Hepatocyte (in vitro differentiated cells): ENCODE measurements around the gene KLHL1. TPM values are rescaled to one million over a fixed set of nuclear protein-coding genes. Genes with fewer than 3 reads are reported as not detected.

Experiments
- DNase-seq: peaks from one replicate; pipeline ENCODE4 v3.0.0-alpha.2; 2016; ENCODE audit warnings: low spot score
- H2AFZ ChIP-seq: fragments of 200-600 bp; sonication (generic); 2 replicates; pipeline ENCODE4 v1.6.0; 2016; ENCODE audit warnings: antibody characterized with exemption, mild to moderate bottlenecking
- H3K27ac ChIP-seq: fragments of 200-600 bp; sonication (generic); 2 replicates; pipeline ENCODE4 v1.5.1; 2016; ENCODE audit warnings: mild to moderate bottlenecking
- H3K27me3 ChIP-seq: fragments of 200-600 bp; sonication (generic); 2 replicates; pipeline ENCODE4 v1.6.1; 2016
- H3K36me3 ChIP-seq: fragments of 200-600 bp; sonication (generic); replicated peaks from 2 replicates; pipeline ENCODE4 v1.5.1; 2016; ENCODE audit warnings: low read depth; ENCODE audit not compliant: insufficient read depth
- H3K4me1 ChIP-seq: fragments of 200-600 bp; sonication (generic); 2 replicates; pipeline ENCODE4 v1.5.1; 2016; ENCODE audit warnings: mild to moderate bottlenecking, moderate library complexity; ENCODE audit not compliant: insufficient read depth
- H3K4me2 ChIP-seq: fragments of 200-600 bp; sonication (generic); 2 replicates; pipeline ENCODE4 v1.6.0; 2016
- H3K4me3 ChIP-seq: fragments of 200-600 bp; sonication (generic); 2 replicates; pipeline ENCODE4 v1.5.1; 2016; ENCODE audit warnings: mild to moderate bottlenecking
- H3K79me2 ChIP-seq: fragments of 200-600 bp; sonication (generic); 2 replicates; pipeline ENCODE4 v1.6.0; 2017; ENCODE audit warnings: mild to moderate bottlenecking
- H3K9me2 ChIP-seq: fragments of 200-600 bp; sonication (generic); replicated peaks from 2 replicates; pipeline ENCODE4 v1.6.0; 2017; ENCODE audit warnings: mild to moderate bottlenecking; ENCODE audit not compliant: insufficient read depth
- H3K9me3 ChIP-seq: fragments of 200-600 bp; sonication (generic); 2 replicates; pipeline ENCODE4 v1.5.1; 2016; ENCODE audit warnings: low read depth, mild to moderate bottlenecking
- H4K20me1 ChIP-seq: fragments of 200-600 bp; sonication (generic); 2 replicates; pipeline ENCODE4 v1.6.0; 2016; ENCODE audit warnings: mild to moderate bottlenecking; ENCODE audit not compliant: insufficient read depth, poor library complexity, severe bottlenecking
- CTCF ChIP-seq: fragments of 200-600 bp; sonication (generic); IDR thresholded peaks from 2 replicates; pipeline ENCODE4 v1.5.1; 2016; ENCODE audit warnings: antibody characterized with exemption, mild to moderate bottlenecking; ENCODE audit not compliant: poor library complexity
- EZH2 ChIP-seq: fragments of 200-600 bp; sonication (generic); IDR thresholded peaks from 2 replicates; pipeline ENCODE4 v1.6.1; 2016; ENCODE audit warnings: antibody characterized with exemption, mild to moderate bottlenecking, borderline replicate concordance
- EZH2phosphoT487 ChIP-seq: fragments of 200-600 bp; sonication (generic); IDR thresholded peaks from one replicate; pipeline ENCODE4 v1.6.1; 2018; ENCODE audit warnings: antibody characterized with exemption, mild to moderate bottlenecking, low read depth, moderate library complexity; ENCODE audit not compliant: unreplicated experiment, severe bottlenecking
- WGBS: methylation state at CpG from one replicate; pipeline ENCODE4 v1.1.6; 2016; ENCODE audit warnings: low lambda C conversion rate; ENCODE audit errors: missing lambda C conversion rate; 5-methylcytosine and 5-hydroxymethylcytosine counted together
- polyA plus RNA-seq: library from polyadenylated mRNA; unstranded; fragments of >200 nt; fragmentation: Nextera tagmentation; extraction: Ambion mirVana; gene quantifications from 2 replicates; pipeline ENCODE4 v1.2.1, GENCODE V29; 2016
- small RNA-seq: library from RNA; depleted of rRNA; stranded (forward); fragments of <200 nt; gene quantifications from one replicate; pipeline ENCODE3, GENCODE V24; 2014
- total RNA-seq: library from RNA; depleted of rRNA; stranded (reverse); fragments of >200 nt; gene quantifications from 2 replicates; pipeline ENCODE4 v1.2.3, GENCODE V29; 2014

KLHL1 gene
- total and polyA plus RNA-seq, 2 experiments from 2014 or later = 1.2 TPM

- Histone ChIP-seq H2AFZ (no peak overlapping the region), H3K27me3 (no peaks in the 10 kb centered on the region), H3K4me3 (no peak overlapping the region), H3K27ac (no peak overlapping the region), H3K4me1 (no peaks in the 10 kb centered on the region), H3K9me2 (no peaks in the 10 kb centered on the region), H3K79me2 (no peaks in the 10 kb centered on the region), H3K9me3 (peaks cover 3% of the 10 kb centered on the region), H4K20me1 (no peaks in the 10 kb centered on the region), H3K36me3 (no peaks in the 10 kb centered on the region), H3K4me2 (no peak overlapping the region)
- TF ChIP-seq CTCF (no peak), EZH2phosphoT487 (no peak), EZH2 (no peak)
- WGBS = 94% methylated on average over 6 of the region's 6 CpGs
- no peak for DNase-seq
Observed at GRCh38 chr13:69660155-69660554, 448.1 kb downstream of the KLHL1 start.

- Histone ChIP-seq H2AFZ (no peak overlapping the region), H3K9me3 (peaks cover 3% of the 10 kb centered on the region), H3K9me2 (no peaks in the 10 kb centered on the region), H3K27me3 (no peaks in the 10 kb centered on the region), H3K36me3 (no peaks in the 10 kb centered on the region), H3K4me2 (no peak overlapping the region), H3K4me1 (no peaks in the 10 kb centered on the region), H3K4me3 (no peak overlapping the region), H4K20me1 (no peaks in the 10 kb centered on the region), H3K27ac (no peak overlapping the region), H3K79me2 (no peaks in the 10 kb centered on the region)
- DNase-seq = no peak
- no peak for TF ChIP-seq EZH2
- TF ChIP-seq EZH2phosphoT487 = no peak
- TF ChIP-seq CTCF = no peak
- 85% methylated on average over 2 of the region's 2 CpGs for WGBS
Observed at GRCh38 chr13:69657676-69658075, 450.6 kb downstream of the KLHL1 start.

- 90% methylated on average over 5 of the region's 5 CpGs for WGBS
- no peak overlapping the region for H2AFZ ChIP-seq
- no peak overlapping the region for H3K4me3 ChIP-seq
- no peak overlapping the region for H3K4me2 ChIP-seq
- H3K79me2 ChIP-seq = no peaks in the 10 kb centered on the region
- no peak for DNase-seq
- no peaks in the 10 kb centered on the region for H3K9me3 ChIP-seq
- no peak overlapping the region for H3K27ac ChIP-seq
- no peaks in the 10 kb centered on the region for H3K36me3 ChIP-seq
- H3K9me2 ChIP-seq = no peaks in the 10 kb centered on the region
- H3K4me1 ChIP-seq = no peaks in the 10 kb centered on the region
- no peaks in the 10 kb centered on the region for H4K20me1 ChIP-seq
- TF ChIP-seq CTCF (no peak), EZH2phosphoT487 (no peak), EZH2 (no peak)
- no peaks in the 10 kb centered on the region for H3K27me3 ChIP-seq
Observed at GRCh38 chr13:69654392-69654791, 453.9 kb downstream of the KLHL1 start.

Small RNAs within 50 kb of the gene (small RNA-seq; reads per million reads assigned to genes)
- not detected for gene RNY3P10

Other genes with a start within 250 kb of the KLHL1 start
- 0.23 and 1.0 TPM in 2 replicates for gene ATXN8OS, start 626 bp downstream of the KLHL1 start, total RNA-seq
- gene ATXN8OS, start 626 bp downstream of the KLHL1 start, polyA plus RNA-seq = not detected in 2 replicates